ENCODE measurements around the gene WNT3. TPM values are rescaled to one million over a fixed set of nuclear protein-coding genes. Genes with fewer than 3 reads are reported as not detected.

Gene WNT3
- total and polyA plus RNA-seq, 2 of the 8 experiments (the other 6 are each of a cell fraction or from before 2014, with no cell fraction given) = 0.56 to 2.0 TPM

DNA sequence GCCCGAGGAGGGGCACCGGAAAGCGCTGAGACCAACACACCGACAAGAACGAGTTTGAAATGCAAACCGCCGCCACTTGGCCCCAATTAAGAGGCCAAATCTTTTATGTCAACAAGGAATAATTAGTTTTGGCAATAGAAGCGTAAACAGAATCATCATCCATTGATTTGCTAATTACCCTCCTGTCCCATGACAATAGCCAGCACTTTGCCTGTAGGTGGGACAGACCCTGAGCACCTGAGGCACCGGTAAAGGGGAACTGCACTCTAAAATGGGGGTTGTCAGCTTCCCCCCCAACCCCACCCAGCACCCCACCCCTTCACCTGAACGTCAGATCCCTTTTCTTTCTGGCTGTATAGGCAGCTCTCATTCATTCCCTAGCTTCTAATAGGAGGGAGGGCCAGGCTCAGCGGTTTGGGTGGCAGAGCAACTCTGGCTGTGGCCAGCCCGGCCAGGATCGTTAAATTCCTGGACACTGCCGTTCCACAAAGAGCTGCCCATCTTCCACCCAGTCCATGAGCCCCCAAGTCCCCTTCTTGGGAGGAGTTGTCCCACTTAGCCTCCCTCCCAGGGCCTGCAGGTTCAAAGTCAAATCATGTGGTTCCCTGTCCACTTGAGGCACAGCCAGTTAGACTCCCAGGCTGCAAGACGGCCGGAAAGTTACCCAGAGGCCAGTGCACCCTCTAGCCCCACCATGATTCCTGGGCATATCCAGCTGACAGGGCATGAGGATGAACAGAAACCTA is 45.8 kb downstream of the WNT3 start:
- DNase-seq (ENCODE audit: low read depth in 1 of 2, low spot score in 2 of 2) = peak; percentile 71 to 86
- Histone ChIP-seq H3K4ac (replicated peaks; ENCODE audit: insufficient read length, low read depth, low read length) (peak overlapping the region; percentile 10), H3K36me3 (ENCODE audit: control insufficient read depth in 2 of 4, insufficient read depth in 4 of 4, low read length in 3 of 4) (no peaks in the 10 kb centered on the region; a peak in 1 of 8 replicates), H2BK15ac (ENCODE audit: low read length) (no peak overlapping the region; the same call in 1 of the 2 replicates), H4K20me1 (replicated peaks in 1 of 2; ENCODE audit: control insufficient read depth in 1 of 2, insufficient read depth in 2 of 2, low read length in 2 of 2) (peaks cover 7 to 14% of the 10 kb centered on the region in 2 experiments), H3K79me2 (ENCODE audit: control insufficient read depth in 1 of 2, insufficient read depth in 2 of 2, low read length in 2 of 2) (no peaks in the 10 kb centered on the region), H4K8ac (ENCODE audit: extremely low read depth, insufficient read depth, low read length) (peak overlapping the region; percentile 98; the same call in 1 of the 2 replicates), H2BK120ac (replicated peaks; ENCODE audit: low read depth, low read length) (peak overlapping the region; percentile 9), H3K23me2 (ENCODE audit: low read depth, low read length) (peaks cover 10% of the 10 kb centered on the region; the same call in 1 of the 2 replicates), H3K56ac (replicated peaks; ENCODE audit: insufficient read length, low read depth, low read length) (no peak overlapping the region), H3K79me1 (ENCODE audit: low read depth, low read length) (no peaks in the 10 kb centered on the region), H2AFZ (ENCODE audit: low read length) (no peak overlapping the region), H3K4me1 (replicated peaks in 1 of 4; ENCODE audit: control insufficient read depth in 3 of 4, insufficient read depth in 4 of 4, low read length in 3 of 4) (peaks cover 6 to 32% (median 25%) of the 10 kb centered on the region in 4 experiments), H2BK20ac (ENCODE audit: low read length) (peak overlapping the region; percentile 53; the same call in 1 of the 2 replicates), H3K27me3 (replicated peaks in 1 of 4; ENCODE audit: control insufficient read depth in 3 of 4, extremely low read depth in 1 of 4, insufficient read depth in 3 of 4, low read length in 3 of 4) (peaks cover 53 to 80% (median 76%) of the 10 kb centered on the region in 4 experiments), H3K23ac (ENCODE audit: insufficient read length) (no peak overlapping the region), H4K91ac (replicated peaks; ENCODE audit: insufficient read length, low read length) (no peak overlapping the region), H3K4me3 (ENCODE audit: extremely low read depth in 1 of 4, insufficient read depth in 2 of 4, low read depth in 3 of 4, low read length in 4 of 4) (peak overlapping the region; percentile 8 to 61 (median 38); a peak in 5 of 8 replicates), H3K14ac (ENCODE audit: insufficient read length) (no peak overlapping the region), H2AK5ac (ENCODE audit: low read depth, low read length) (peak overlapping the region; percentile 68; the same call in 1 of the 2 replicates), H3K27ac (ENCODE audit: low read depth, low read length) (peak overlapping the region; percentile 71; the same call in 1 of the 2 replicates), H3K9me3 (ENCODE audit: insufficient read depth in 2 of 2, low read depth in 1 of 2, low read length in 1 of 2) (peaks cover 0 to 2% of the 10 kb centered on the region in 2 experiments; a peak in 1 of 4 replicates), H3K18ac (ENCODE audit: extremely low read depth, low read length) (peak overlapping the region; percentile 71; the same call in 1 of the 2 replicates), H2BK12ac (ENCODE audit: low read depth, low read length) (peak overlapping the region; percentile 89; the same call in 1 of the 2 replicates), H2BK5ac (ENCODE audit: low read depth, low read length) (peak overlapping the region; percentile 87; the same call in 1 of the 2 replicates), H4K5ac (ENCODE audit: insufficient read length, low read depth, low read length) (no peak overlapping the region), H3K9ac (replicated peaks in 1 of 4; ENCODE audit: extremely low read depth in 1 of 4, low read depth in 3 of 4, low read length in 3 of 4) (peak overlapping the region in 1 of 4 experiments; percentile 45; a peak in 3 of 7 replicates), H3K4me2 (ENCODE audit: insufficient read depth in 1 of 2, low read depth in 2 of 2, low read length in 2 of 2) (peak overlapping the region; percentile 75 to 94)
- WGBS, 2 experiments (ENCODE audit: extremely low coverage in 1 of 2, insufficient coverage in 1 of 2, insufficient read length in 1 of 2, insufficient replicate concordance in 2 of 2, low coverage in 1 of 2, low lambda C conversion rate in 2 of 2, missing lambda C conversion rate in 1 of 2) = 8% methylated on average over 16 of the region's 16 CpGs; no CpG with 5 or more reads in 1 of the 2 experiments
- peak; percentile 87 for FAIRE-seq
- POLR2A ChIA-PET (ENCODE audit: partially characterized antibody) = interaction anchor here (0.6 to 1.8 kb wide), 8 partner anchors 9 to 49 kb away, joined by 3 to 7 read pairs (median 3); no protein-coding TSS in a partner anchor
- CTCF ChIA-PET (ENCODE audit: partially characterized antibody) = interaction anchor here (0.6 to 1.7 kb wide), 5 partner anchors 10 to 87 kb away, joined by 3 to 5 read pairs (median 3); no protein-coding TSS in a partner anchor

Measured in H1 (cell line).